SK-N-MC (cell line): ENCODE results near the gene PCSK6.

Experiments
- DNase-seq: peaks from one replicate; pipeline ENCODE4 v3.0.0-alpha.2; 2011; ENCODE audit warnings: low read depth, low spot score
- H3K27ac ChIP-seq: fragments of 200-600 bp; sonication (generic); 2 replicates; pipeline ENCODE4 v1.5.1; 2016; ENCODE audit warnings: mixed run types
- H3K36me3 ChIP-seq: fragments of 200-600 bp; sonication (generic); 2 replicates; pipeline ENCODE4 v1.6.1; 2017; ENCODE audit warnings: antibody characterized with exemption, low read length, mixed read lengths; ENCODE audit not compliant: insufficient read depth
- H3K4me3 ChIP-seq: fragments of 200-600 bp; sonication (generic); 2 replicates; pipeline ENCODE4 v1.5.1; 2016
- H3K9ac ChIP-seq: fragments of 200-600 bp; sonication (generic); 2 replicates; pipeline ENCODE4 v1.8.0; 2017; ENCODE audit warnings: mixed run types, mixed read lengths; ENCODE audit not compliant: insufficient read length
- H3K9me3 ChIP-seq: fragments of 200-600 bp; sonication (generic); 2 replicates; pipeline ENCODE4 v1.6.1; 2017; ENCODE audit warnings: low read depth, mild to moderate bottlenecking, antibody characterized with exemption, low read length, moderate library complexity, mixed read lengths
- EZH2 ChIP-seq: fragments of 200-600 bp; sonication (generic); IDR thresholded peaks from one replicate; pipeline ENCODE4 v1.6.1; 2017; ENCODE audit warnings: antibody characterized with exemption
- FOXP2 ChIP-seq: optimal IDR thresholded peaks from 2 replicates; pipeline ENCODE3; 2011; ENCODE audit warnings: mild to moderate bottlenecking, moderate library complexity; ENCODE audit not compliant: insufficient read depth; ENCODE audit errors: extremely low read length, control extremely low read depth
- POLR2AphosphoS5 ChIP-seq: IDR thresholded peaks from 2 replicates; pipeline ENCODE4 v1.6.1; 2012; ENCODE audit warnings: mild to moderate bottlenecking, low read depth, low read length, borderline replicate concordance

Gene PCSK6

DNA sequence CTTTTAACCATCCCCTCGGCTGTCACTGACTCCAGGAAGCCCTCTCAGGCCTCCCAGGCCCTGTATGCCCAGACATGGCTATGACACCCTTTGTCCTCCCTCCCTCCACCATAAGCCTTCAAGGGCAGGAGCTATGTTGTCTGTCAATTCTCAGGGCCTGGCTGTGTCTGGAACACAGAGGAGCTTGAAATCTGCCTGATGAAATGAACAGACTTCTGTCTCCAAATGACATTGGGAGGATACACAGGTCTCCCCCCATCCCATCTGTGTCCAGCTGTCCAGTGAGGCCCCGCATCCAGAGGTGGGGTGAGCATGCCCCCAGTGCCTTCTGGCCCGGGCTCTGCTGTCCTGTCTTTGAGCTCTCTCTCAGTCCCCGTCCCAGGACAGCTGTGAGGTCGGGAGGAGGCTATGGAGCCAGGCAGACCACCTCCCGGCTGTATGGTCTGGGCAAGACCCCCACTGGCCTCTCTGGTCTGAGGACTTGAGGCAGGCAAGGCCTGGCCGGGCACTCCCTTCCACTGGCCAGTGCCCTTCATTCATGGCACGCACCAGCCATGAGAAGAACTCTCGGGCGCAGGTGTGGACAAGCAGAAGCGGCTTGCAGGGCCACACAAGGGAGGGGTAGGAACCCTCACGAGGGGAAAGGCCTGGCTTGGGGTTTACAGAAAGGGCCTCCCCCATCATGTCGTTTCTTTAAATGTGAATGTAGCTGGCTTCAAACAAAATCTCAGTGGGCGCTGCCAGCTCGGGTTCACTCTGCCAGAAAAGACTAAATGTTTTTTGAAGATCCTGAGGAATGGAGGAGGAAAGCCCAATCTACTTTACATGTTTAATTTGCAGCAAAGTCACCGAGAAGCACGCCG lies 38.9 kb downstream of the PCSK6 start:
- no peak for TF ChIP-seq POLR2AphosphoS5
- TF ChIP-seq FOXP2, result no peak
- no peak for TF ChIP-seq EZH2
- H3K4me3 ChIP-seq, result no peak overlapping the region
- no peak for DNase-seq
- H3K27ac ChIP-seq, result peak overlapping the region; percentile 88; the same call in 1 of the 2 replicates
- no peaks in the 10 kb centered on the region for H3K36me3 ChIP-seq
- no peak overlapping the region for H3K9ac ChIP-seq
- no peaks in the 10 kb centered on the region for H3K9me3 ChIP-seq

DNA sequence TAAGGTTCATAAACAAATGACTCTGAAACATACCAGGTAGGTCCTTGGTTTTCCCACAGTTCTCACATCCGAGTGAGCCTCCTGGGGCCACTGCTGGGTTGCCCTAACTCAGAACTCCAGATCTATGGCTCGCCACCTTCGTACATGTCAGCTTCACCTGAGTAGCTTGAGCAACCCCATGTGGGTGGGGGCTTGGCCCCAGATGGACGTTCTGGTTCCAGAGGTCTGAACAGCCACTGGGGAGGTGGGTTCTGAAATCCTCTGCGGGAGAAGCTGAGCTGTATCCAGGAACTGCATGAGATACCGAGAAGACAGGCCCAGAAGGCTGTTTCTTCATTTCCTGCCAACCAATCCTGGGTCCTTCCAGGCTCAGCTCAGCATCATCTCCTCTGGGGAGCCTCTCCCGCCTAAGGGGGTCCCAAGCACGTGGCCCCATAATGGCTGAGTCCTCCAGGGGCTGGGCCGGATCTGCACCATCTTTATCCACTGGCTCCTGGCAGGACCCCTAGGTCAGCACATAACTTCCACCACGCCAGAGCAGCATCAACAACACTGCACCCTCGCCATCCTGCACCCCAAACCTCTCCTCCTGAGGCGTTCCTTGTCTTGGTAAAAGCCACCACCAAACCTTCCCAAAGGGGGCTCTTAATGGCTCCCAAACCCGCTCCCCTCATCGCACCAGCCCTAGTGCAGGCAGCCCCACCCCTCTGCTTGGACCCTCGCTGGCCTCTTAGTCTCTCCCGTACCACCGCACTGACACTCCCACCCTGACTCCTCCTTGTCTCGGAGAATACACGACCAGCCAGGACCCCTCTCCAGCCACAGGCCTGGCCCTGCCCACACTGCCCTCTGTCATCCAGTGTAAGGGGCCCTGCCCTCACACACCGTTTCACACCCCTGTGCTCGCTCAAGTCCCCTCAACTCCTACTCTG lies 39.8 kb downstream of the PCSK6 start:
- H3K27ac ChIP-seq, result no peak overlapping the region
- H3K4me3 ChIP-seq, result no peak overlapping the region
- H3K36me3 ChIP-seq, result no peaks in the 10 kb centered on the region
- no peak for DNase-seq
- H3K9ac ChIP-seq, result no peak overlapping the region
- TF ChIP-seq FOXP2 (no peak), EZH2 (no peak), POLR2AphosphoS5 (no peak)
- H3K9me3 ChIP-seq, result no peaks in the 10 kb centered on the region

GRCh38 chr15:101448336-101448735 lies 41.2 kb downstream of the PCSK6 start:
- H3K4me3 ChIP-seq, result no peak overlapping the region
- no peak overlapping the region for H3K9ac ChIP-seq
- no peak for TF ChIP-seq FOXP2
- no peak for TF ChIP-seq POLR2AphosphoS5
- TF ChIP-seq EZH2, result no peak
- H3K27ac ChIP-seq, result no peak overlapping the region
- no peaks in the 10 kb centered on the region for H3K36me3 ChIP-seq
- H3K9me3 ChIP-seq, result no peaks in the 10 kb centered on the region
- DNase-seq, result no peak

- Histone ChIP-seq H3K9ac (no peak overlapping the region), H3K36me3 (no peaks in the 10 kb centered on the region), H3K27ac (no peak overlapping the region), H3K4me3 (no peak overlapping the region), H3K9me3 (no peaks in the 10 kb centered on the region)
- TF ChIP-seq POLR2AphosphoS5 (no peak), EZH2 (no peak), FOXP2 (no peak)
- DNase-seq, result no peak
Observed at GRCh38 chr15:101447561-101448071, 41.9 kb downstream of the PCSK6 start.

GRCh38 chr15:101447168-101447533 lies 42.4 kb downstream of the PCSK6 start:
- Histone ChIP-seq H3K36me3 (no peaks in the 10 kb centered on the region), H3K9me3 (no peaks in the 10 kb centered on the region), H3K27ac (no peak overlapping the region), H3K9ac (no peak overlapping the region), H3K4me3 (no peak overlapping the region)
- no peak for DNase-seq
- no peak for TF ChIP-seq FOXP2
- no peak for TF ChIP-seq POLR2AphosphoS5
- no peak for TF ChIP-seq EZH2

DNA sequence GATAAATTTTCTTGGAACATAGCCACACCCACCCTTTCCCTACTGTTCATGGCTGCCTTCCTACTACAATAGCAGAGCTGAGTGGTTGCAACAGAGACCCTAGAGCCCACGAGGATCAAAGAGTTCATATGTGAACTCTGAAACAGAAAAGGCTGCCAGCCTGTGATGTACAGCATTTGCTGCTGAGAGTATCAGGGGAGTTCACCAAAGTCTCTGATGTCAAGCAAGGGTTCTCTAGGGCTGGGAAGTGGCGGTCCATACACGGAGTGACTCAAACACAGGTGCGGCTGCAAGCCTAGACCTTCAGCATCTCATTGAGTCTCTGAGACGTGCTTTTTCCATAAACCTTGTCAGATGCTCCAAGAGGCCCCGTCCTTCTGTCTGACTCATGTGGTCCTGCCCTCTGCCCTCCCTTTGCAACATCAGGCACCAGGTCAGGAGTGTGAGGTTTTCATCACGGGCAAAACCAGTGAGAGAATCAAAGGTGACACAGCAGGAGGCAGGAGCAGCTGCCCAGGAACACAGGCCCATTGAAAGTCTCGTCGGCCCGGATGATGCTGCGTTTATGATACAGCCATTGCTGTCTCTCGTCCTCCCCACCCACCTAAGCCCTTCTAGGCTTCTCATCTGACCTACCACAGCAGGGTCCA lies 42.9 kb downstream of the PCSK6 start:
- Histone ChIP-seq H3K27ac (no peak overlapping the region), H3K9me3 (no peaks in the 10 kb centered on the region)
- no peak for DNase-seq

GRCh38 chr15:101445562-101446517 lies 43.7 kb downstream of the PCSK6 start:
- Histone ChIP-seq H3K36me3 (no peaks in the 10 kb centered on the region), H3K9ac (no peak overlapping the region), H3K27ac (no peak overlapping the region), H3K9me3 (no peaks in the 10 kb centered on the region), H3K4me3 (no peak overlapping the region)
- TF ChIP-seq EZH2 (no peak), POLR2AphosphoS5 (no peak)
- no peak for DNase-seq

More for the DNA sequence above, 42.9 kb downstream of the PCSK6 start:
- Histone ChIP-seq H3K36me3 (no peaks in the 10 kb centered on the region), H3K4me3 (no peak overlapping the region), H3K9ac (no peak overlapping the region)
- TF ChIP-seq FOXP2 (no peak), POLR2AphosphoS5 (no peak), EZH2 (no peak)
